Panc1 (cell line): ENCODE measurements around the gene THRAP3.

Source experiments
- CTCF ChIP-seq: fragments of 450-650 bp; IDR thresholded peaks from 2 replicates; pipeline ENCODE4 v1.5.1; 2017; ENCODE audit warnings: mild to moderate bottlenecking
- POLR2AphosphoS5 ChIP-seq: IDR thresholded peaks from 2 replicates; pipeline ENCODE4 v1.6.1; 2012; ENCODE audit warnings: mild to moderate bottlenecking, low read depth, low read length, moderate library complexity

GRCh38 chr1:36309397-36309796 is 85.2 kb downstream of the THRAP3 start:
- TF ChIP-seq CTCF (no peak), POLR2AphosphoS5 (no peak)
